Panc1 (cell line): ENCODE data around the gene CSK.

Experiments used
- CTCF ChIP-seq: fragments of 450-650 bp; IDR thresholded peaks from 2 replicates; pipeline ENCODE4 v1.5.1; 2017; ENCODE audit warnings: mild to moderate bottlenecking
- POLR2AphosphoS5 ChIP-seq: IDR thresholded peaks from 2 replicates; pipeline ENCODE4 v1.6.1; 2012; ENCODE audit warnings: mild to moderate bottlenecking, low read depth, low read length, moderate library complexity
- SIN3A ChIP-seq: IDR thresholded peaks from 2 replicates; pipeline ENCODE4 v1.6.1; 2012; ENCODE audit warnings: low read depth, mild to moderate bottlenecking, low read length, moderate library complexity, borderline replicate concordance; ENCODE audit not compliant: insufficient read depth
- TCF7L2 ChIP-seq: IDR thresholded peaks from 2 replicates; pipeline ENCODE4 v1.6.1; 2011; ENCODE audit warnings: mild to moderate bottlenecking, low read depth, low read length, inconsistent platforms
- TF ChIP-seq, protein P1 (sequence below), 2 experiments: IDR thresholded peaks; 2 replicates each; pipeline ENCODE4 v1.6.1; 2011 to 2012; ENCODE audit warnings: low read depth in 2 of 2, control low read depth in 1 of 2, low read length in 1 of 2, mild to moderate bottlenecking in 1 of 2, moderate library complexity in 1 of 2; ENCODE audit not compliant: insufficient read depth in 1 of 2

GRCh38 chr15:74787251-74788041 is 5.6 kb downstream of the CSK start:
- peak; percentile 87 for TF ChIP-seq CTCF
- no peak for TF ChIP-seq POLR2AphosphoS5
- no peak for TF ChIP-seq SIN3A
- TF ChIP-seq, protein P1, sequence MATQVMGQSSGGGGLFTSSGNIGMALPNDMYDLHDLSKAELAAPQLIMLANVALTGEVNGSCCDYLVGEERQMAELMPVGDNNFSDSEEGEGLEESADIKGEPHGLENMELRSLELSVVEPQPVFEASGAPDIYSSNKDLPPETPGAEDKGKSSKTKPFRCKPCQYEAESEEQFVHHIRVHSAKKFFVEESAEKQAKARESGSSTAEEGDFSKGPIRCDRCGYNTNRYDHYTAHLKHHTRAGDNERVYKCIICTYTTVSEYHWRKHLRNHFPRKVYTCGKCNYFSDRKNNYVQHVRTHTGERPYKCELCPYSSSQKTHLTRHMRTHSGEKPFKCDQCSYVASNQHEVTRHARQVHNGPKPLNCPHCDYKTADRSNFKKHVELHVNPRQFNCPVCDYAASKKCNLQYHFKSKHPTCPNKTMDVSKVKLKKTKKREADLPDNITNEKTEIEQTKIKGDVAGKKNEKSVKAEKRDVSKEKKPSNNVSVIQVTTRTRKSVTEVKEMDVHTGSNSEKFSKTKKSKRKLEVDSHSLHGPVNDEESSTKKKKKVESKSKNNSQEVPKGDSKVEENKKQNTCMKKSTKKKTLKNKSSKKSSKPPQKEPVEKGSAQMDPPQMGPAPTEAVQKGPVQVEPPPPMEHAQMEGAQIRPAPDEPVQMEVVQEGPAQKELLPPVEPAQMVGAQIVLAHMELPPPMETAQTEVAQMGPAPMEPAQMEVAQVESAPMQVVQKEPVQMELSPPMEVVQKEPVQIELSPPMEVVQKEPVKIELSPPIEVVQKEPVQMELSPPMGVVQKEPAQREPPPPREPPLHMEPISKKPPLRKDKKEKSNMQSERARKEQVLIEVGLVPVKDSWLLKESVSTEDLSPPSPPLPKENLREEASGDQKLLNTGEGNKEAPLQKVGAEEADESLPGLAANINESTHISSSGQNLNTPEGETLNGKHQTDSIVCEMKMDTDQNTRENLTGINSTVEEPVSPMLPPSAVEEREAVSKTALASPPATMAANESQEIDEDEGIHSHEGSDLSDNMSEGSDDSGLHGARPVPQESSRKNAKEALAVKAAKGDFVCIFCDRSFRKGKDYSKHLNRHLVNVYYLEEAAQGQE (IDR thresholded peaks at IDR 0.05; ENCODE audit: insufficient read depth in 1 of 2, low read depth in 2 of 2, low read length in 1 of 2): no peak
- no peak for TF ChIP-seq TCF7L2
